Stimulated activated CD4-positive, alpha-beta T cell treated with anti-CD3 and anti-CD28 coated beads, Interleukin-15, amount 100 ng/mL, for 1 hour (primary cell): ENCODE results near the gene MDH1B.

ENCODE experiments used
- DNase-seq, 2 donors: peaks; one replicate each; pipeline ENCODE4 v3.0.0-alpha.2; 2020; ENCODE audit warnings: low read depth in 1 of 2, low spot score in 1 of 2

MDH1B gene

GRCh38 chr2:206698811-206699210, 66.3 kb downstream of the MDH1B start:
- no peak for DNase-seq

- no peak for DNase-seq
Measured at GRCh38 chr2:206696910-206697309, 68.2 kb downstream of the MDH1B start.

GRCh38 chr2:206693399-206694137, 71.6 kb downstream of the MDH1B start:
- no peak for DNase-seq

GRCh38 chr2:206692971-206693370, 72.2 kb downstream of the MDH1B start:
- DNase-seq, result no peak

GRCh38 chr2:206688990-206689389, 76.1 kb downstream of the MDH1B start:
- DNase-seq, result no peak

GRCh38 chr2:206688453-206688852, 76.7 kb downstream of the MDH1B start:
- no peak for DNase-seq
